HG03354 (cell line): ENCODE results near the gene SLC38A10.
A peak's percentile ranks its signal among the peaks of the same experiment; 100 is the strongest.
"Not testable (repeated sequence)": the region's sequence is repeated elsewhere in the genome, so short reads cannot be mapped to it uniquely, and the experiment has no call there.

ENCODE experiments used
- ATAC-seq: cut with Tn5 transposase; IDR thresholded peaks from one replicate; pipeline ENCODE4 v1.9.1; 2021; ENCODE audit warnings: mild to moderate bottlenecking; ENCODE audit not compliant: unreplicated experiment, poor library complexity, severe bottlenecking

The SLC38A10 gene

DNA sequence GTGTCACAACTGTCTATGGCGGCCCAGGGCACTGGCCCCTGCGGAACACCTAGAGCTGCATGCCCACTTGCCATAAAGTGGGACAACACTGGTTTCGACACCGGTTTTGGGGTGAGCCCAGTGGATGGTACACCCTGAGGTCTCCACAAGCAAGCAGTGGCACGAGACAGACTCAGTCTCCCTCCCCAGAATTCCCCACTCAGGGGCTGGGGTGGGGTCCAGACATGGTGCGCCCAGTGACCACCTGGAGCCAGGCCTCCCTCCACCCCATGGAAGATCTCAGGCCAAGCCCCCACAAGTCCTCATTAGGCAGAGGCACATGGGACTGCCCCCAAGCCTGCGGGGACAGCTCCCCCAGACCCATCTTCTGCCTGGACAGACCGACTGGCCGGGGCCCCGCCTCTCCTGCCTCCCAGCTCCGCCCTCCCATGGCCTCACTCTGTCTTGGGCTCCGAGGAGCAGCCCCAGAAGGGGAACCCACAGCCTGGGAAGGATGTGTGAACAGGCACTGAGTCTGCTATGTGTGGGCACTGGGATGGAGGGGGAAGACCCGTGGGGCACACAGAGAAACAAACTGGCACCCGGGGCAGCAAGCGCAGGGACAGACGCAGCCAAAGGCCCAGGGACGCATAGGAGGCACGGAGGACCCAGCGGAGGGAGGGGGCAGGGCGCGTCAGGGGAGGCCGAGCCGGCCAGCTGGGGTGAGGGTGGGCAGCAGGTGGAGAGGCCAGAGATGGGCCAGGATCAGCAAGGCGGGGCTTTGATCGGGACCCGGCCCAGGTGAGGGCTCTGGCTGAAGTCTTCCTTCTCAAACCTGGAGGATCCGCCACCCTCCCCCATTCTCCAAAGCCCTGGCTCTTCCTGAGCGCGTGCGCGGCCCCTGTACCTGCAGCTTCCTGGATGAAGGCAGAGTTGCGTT lies 59.0 kb downstream of the SLC38A10 start:
- no peak for ATAC-seq

DNA sequence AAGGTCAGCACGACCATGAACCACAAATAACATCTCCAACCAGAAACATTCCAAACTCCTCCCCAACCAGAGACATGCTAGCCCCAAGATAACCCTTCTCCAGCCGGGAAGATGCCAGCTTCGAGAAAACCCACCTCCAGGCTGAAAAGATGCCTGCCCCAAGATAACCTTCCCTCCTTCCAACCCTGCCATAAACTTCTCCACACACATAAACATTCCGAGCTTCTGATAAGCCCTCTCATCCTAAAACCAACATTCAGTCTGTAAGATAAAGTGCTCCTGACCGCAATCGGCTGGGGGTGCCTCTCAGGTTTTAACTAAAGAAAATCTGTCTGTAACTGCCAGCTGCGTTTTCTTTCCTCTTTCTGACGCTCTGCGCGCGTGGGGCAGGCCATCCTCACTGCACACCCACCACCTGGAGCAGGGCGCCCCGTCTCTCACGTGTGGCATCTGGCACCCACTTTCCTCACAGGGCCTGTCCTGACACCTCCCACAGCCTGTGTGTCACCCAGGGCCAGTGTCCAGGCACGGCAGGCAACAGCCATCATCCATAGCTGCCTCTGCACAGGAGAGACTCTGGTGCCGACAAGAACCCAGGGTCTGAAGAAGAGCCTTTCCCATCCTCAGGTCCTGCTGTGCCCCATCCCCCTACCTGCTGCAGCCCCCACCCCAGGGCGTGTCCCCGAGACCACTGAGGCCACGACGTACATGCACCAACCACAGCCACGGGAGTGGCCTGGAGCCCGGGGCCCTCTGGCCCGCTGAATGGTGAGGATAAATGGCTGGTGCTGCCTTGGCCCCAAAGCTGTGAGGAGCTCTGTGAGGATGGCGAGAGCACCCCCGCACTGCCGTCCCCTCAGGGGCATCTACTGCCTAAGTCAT lies 59.9 kb downstream of the SLC38A10 start:
- no peak for ATAC-seq

DNA sequence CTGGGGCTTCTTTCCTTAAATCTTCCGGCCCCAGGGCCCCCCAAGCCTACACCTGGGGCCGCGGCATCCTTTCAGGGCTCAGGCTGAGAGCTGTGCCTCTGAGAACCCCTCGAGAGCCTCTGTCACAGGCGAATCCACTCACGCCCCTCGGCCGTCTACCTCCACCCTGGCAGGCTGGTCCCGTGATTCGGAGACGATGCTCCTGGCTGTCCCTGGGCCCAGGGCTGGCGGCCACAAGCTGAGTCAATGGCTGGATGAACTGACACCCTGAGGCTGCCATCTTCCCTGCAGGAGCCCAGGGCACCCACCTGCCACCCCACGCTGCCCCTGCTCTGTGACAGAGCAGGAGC lies 60.6 kb downstream of the SLC38A10 start:
- ATAC-seq = no peak

DNA sequence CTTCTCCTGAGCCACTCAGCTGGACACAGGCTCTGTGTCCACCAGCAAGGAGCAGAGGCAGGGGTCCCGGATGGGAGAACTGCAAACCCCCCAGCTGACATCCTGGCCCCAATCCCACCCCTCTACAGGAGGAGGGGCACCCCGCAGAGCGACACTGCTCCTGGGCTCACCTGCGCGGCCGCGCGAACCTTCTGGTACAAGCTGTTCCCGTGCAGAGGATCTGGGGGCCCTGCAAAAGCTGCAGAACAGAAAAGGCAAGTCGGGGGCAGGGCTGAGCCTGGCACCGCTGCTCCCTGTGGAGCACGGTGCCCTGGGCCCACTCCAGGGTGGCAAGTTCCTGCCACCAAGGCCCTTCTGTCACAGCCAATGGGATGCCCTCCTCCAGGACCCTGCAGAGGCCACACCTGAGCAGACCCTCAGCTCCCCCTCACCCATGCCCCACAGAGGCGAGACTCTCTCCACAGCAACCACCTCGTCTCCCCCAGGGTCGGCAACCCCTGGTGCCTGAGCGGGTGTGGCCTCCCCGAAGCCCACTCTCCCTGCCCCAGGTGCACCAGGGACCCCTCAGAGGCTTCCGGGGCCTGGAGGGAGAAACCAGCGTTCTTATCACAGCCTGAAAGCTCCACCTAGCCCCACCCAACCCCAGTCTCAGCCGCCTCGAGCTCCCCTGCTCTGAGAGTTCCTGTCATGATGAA lies 61.1 kb downstream of the SLC38A10 start:
- ATAC-seq = no peak

DNA sequence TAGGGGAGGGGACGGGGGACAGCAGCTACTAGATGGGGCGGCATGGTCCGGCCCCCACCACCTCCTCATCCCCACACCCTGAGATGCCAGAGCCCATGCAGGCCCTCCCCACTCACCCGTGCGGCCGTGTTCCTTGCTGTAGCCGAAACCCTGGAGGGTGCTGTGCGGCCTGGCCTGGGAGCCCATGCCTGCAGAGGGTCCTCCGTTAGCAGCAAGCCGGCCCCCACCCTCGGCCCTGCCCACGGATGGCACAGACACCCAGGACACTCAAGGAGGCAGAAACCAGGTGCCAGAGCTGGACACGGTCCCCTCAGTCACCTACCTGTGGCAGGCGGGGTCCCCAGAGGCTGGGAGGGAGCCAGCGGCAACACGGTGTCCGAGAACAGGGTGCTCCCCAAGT lies 61.8 kb downstream of the SLC38A10 start:
- ATAC-seq = no peak

DNA sequence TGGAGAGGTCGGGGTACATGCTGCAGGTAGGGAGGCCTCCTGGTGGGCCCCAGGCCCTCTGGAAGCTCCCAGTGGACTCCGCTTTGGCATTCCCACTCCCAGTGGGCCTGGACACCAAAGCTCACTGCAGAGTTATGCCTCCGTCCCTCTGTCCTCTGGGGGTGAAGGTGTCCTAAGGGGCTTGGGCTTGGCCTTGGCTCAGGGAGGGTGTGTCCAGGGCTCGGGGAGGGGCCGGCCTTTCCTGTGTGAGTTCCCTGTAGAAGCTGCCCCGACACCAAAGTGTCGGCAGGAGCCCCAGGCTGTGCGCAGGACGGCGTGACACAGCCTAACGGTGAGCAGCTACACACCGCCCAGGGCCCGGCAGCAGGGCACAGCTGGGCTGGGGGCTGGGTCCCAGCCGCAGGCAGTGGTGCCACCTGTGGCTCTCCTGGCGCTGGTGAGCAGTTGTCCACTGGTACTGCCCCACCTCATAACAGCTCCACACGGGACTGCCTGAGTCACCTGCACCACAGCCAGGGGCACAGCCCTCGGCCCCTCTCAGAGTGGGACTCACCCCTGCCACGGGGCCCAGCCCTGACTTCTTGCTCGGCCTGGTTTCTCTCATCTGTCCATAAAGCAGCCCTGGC lies 62.4 kb downstream of the SLC38A10 start:
- ATAC-seq = no peak

DNA sequence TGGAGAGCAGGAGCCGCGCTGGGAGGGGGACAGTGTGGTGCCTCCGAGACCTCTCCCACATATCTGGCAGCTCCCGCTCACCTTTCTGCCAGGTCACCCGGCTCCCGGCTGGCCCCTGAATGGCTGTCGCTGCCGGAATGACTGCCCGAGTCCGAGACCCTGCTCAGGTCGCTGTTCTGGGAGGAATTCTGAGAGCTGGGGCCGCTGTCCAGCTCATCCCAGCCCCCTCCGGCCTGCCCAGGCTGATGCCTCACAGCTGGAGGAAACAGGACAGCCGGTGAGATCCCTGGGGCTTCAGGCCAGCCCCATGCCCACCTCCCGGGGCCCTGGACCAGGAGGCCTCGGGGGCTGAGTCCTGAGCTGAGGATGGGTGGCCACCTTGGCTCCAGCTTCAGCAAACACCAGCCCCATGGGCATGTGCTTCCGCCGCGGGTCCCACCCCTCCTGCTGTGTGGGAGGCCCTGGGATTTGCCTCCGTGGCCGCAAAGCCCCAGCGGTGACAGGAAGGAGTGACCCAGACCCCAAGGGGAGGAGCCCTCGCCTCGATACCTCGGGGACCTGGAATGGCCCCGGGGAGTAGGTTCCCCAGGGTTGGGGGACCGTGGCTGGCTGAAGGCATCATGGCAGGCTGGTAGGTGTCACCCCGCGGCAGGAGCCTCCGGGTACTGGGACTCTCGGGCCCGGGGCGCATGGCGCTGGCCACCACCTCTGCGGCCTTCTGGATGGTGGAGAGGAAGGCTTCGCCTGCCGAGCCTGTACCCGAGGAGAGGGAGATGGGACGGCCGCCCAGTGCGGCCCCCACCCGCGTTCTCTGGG lies 63.1 kb downstream of the SLC38A10 start:
- ATAC-seq = no peak

DNA sequence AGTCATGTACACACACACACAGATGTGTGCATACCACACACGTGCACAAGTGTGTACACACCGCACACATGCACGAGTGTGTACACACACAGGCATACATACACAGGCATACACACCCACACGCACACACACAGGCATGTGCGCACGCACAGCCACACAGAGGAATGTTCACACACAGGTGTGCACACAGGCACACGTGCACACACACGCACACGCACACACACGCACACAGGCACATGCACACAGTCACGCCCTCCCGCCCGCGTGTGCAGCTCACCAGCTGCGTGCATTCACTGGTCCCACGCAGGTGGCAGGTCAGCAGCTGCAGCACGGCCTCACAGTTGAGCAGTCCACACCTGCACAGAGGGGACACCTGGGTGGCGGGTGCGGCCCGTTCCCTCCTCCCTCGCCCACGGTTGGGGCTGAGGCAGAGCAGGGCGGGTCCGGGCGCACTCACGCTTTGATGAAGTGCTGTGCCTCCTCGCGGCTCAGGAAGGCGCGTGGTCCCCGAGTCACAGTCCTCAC lies 63.9 kb downstream of the SLC38A10 start:
- no peak for ATAC-seq

DNA sequence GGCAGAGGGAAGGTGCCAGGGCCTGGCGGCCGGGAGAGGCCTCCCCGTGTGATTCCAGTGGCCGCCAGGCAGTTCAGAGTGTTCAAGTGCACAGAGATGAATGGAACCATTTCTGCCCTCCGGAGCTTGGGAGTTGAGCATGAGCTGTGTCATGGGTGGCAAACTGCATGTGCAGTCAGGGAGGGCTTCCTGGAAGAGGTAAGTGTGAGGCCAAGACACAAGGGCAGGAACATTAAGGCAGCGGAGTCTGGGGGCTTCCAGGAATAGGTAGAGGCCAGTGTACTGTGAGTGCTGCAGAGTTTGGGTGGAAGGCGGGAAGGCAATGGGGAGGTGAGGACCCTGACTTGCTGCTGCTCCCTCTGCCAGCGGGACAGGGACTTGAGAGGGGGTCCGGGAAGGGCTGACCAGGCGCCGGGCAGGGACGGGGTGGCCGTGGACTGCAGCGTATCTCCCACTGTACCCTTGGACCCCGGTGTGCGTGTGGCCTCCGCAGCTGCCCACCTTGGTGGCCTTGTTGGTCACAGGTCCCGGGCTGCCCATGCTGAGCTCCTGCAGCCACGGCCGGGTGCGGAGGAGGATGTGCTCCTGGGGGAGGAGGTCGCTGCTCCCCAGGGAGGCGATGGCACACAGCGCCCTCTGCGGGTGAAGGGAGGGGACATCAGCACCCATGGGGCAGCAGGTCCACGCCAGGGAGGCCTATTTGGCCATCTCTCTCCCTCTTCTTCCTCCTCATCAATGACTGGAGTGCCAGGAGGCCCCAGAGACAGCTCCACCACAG lies 64.9 kb downstream of the SLC38A10 start:
- ATAC-seq = no peak

DNA sequence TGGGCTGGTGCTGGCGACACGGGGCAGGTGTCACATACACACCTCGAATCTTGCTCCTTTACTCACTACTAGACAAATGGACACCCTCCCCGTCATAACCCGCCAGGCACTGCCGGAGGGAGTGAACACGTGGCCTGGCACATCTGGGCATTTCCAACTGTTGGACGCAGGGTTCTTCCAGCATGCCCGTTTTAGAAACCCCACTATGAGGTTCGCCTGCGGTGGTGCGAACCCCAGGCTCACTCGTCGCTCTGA lies 65.5 kb downstream of the SLC38A10 start:
- ATAC-seq = no peak

DNA sequence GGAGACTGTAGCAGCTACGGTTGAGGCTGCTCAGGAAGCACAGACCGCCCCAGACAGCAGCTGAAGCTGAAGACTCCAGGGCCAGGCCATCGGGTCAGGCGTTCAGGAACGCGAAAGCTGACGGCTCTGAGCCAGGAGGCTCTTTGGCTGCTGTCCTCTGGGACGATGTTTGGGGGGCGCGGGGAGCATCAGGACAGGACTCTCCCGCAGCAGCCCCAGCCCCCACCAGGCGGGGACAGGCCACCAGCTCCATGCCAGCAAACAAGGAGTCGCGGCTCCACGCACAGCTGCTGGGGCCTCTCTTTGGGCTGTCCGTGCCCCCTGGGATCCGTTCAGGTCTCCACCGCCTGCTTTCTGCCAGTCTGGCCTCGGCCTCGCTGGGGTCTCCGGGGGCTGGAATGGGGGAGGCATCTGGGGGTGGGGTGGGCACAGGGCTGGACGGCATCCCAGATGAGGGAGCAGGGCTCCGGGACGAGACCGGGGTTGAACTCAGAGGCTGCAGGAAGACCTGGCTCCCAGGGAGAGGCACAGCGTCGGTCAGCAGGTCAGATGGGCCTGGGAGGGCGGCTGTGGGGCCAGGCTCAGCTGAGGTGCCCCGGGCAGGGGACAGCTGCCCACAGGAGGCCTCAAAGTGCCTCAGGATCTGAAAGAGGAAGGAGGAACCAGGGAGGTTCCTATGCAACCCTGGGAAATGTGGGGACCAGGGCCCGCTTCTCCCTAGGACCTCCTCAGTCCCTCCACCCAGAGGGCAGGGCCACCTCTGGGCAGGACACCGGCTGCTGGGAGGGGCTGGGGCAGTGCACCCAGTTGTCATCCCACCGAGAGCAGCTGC lies 66.1 kb downstream of the SLC38A10 start:
- no peak for ATAC-seq

DNA sequence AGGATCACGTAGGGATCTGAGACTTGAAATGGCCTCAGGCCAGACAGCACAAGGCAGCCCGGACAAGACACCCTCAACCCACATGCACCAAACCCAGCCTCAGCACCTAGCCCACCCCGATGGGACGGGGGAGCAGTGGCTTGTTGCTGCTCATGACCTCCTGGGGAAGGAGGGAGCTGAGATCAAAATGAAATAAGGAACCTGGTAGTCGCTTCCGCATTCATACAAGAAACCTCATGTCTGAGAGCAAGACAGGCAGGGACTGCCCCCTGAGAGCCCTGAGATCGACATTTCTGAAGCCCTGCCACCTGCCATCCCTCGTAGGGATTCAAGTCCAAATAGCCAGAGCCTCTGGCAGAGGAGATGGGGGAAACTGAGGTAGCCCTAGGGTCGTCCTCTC lies 66.7 kb downstream of the SLC38A10 start:
- no peak for ATAC-seq

DNA sequence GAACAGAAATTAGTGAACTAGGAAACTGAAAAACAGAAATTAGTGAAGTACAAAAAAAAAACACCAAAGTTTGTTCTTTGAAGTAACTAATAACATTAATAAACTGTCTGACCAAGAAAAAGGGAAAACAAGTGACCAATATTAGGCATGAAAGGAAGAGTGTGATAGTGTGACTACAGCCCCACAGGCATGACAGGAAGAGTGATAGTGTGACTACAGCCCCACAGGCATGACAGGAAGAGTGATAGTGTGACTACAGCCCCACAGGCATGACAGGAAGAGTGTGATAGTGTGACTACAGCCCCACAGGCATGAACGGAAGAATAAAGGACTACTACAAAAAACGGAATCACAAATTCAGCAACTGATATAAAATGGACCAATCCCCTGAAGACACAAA lies 67.5 kb downstream of the SLC38A10 start:
- ATAC-seq = not testable (repeated sequence)

DNA sequence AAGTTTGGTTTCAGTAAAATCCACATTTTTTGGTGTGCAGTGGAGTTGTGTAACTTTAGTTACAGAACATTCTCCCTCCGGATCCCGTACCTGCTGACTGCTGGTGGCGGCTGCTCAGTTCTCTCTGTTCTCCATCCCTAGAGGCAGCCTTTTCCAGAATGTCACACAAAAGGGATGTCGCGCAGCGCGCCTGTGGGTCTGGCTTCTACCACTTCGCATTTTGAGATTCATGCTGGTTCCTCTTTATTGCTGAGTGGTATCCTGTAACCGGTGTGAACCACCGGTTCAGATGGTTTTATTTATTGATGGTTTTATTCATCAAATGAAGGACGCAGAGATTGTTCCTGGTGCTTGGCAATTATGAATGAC lies 71.4 kb downstream of the SLC38A10 start:
- no peak for ATAC-seq

DNA sequence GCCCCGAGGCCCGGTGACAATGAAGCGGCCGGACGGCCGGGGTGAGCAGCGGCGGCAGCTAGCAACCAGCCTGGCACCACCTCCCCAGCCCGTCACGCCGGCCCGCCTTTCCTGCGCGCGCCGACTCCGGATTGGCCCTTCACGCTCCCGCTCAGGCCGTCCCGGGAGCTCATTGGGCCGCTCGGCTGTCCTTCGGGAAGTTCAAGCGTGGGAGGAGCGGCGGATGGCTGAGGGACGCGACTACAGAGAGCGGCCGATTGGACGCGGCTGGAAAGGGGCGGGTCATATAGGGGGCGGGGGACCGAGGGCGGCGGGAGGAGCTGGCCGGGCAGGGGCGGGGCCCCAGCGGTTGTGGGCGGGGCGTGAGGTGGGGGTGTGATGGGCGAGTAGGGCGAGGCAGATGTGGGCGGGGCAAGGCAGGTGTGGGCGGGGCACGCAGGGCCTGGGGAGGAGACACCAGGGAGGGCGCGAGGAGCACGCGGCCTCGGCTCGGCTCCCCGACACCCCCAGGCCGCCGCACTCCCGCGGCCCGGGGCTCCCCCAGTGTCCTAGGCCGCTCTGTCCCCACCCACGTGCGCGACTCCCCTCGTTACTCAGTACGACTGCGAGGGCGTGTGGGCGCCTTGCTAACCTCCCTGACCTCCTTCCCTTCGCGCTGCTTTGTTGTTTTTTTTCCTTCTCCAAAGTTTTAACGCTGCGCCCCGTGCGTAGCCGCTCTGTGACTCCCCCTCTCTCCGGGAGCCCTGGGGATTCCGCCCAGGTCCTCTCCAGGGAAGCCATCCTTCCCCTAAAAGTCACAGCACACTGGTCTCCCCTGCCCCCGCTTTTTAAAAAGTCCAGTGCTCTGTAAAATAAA lies 72.0 kb downstream of the SLC38A10 start, which contains the start of gene CEP131:
CEP131 (minus strand) TSS at position 60 of the 856 bp plus-strand sequence. CDS start 2,909 bp downstream, outside the sequence.
- peak; percentile 94 for ATAC-seq

DNA sequence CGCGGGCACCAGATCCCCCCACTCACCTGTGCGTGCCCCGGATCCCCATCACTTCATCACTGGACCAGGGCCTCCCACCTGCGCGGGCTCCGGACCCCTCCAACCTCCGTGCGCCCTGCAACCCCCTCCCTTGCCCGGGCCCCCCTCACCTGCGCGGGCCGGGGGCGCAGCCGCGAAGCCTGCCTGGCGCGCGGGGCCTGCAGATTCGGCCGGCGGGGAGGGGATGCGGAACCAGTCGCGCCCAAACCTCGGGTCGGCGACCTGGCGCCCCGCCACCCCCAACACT lies 72.5 kb downstream of the SLC38A10 start:
- no peak for ATAC-seq
